Thyroid gland (tissue), 4 donors: ENCODE data around the gene FAM114A2.

Experiments used
- POLR2A ChIP-seq, 2 donors: fragments of 450-650 bp; IDR thresholded peaks; one replicate each; pipeline ENCODE4 v1.6.1; 2017; ENCODE audit warnings: antibody characterized with exemption in 2 of 2, mild to moderate bottlenecking in 2 of 2, moderate library complexity in 1 of 2
- TF ChIP-seq, protein P1 (sequence below), 6 experiments: fragments of 200-600 bp in 3 of 6; fragments of 450-650 bp in 3 of 6; sonication (generic) in 3 of 6; IDR thresholded peaks; one replicate each; pipeline ENCODE4 v1.5.1; 2016 to 2019; ENCODE audit warnings: antibody characterized with exemption in 6 of 6, mild to moderate bottlenecking in 2 of 6, inconsistent platforms in 1 of 6, moderate library complexity in 1 of 6

DNA sequence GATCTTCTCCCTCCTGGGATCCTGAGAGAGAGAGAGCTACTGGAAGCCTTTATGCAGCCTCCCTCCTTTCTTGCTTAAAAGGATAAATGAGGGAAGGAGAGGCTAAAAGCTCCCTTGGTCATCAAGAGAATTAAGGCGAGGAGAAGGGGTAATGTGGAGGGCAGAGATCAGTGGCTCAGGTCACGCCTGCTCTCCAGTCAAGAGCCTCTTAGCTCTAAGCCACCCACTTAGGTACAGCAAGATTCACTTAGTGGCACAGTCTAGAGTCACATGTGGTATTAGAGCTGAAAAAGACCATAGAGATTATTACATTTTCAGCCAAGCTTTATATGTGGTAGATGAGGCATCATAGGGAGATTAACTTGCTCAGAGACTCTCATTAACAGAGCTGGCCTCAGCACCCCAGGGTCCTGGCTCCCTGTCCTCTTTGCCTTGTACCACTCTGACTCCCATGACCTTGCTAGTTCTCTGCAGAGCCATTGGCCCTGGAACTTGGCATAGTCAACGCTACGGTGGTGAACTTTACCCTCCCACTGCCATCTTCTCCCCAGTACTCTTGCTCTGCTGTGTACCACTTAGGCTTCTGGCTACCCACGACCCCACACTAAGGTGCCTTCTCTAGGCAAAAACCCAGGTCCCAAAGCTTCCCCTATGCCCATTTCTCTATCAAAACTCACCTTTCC, 37.7 kb upstream of the FAM114A2 start:
- TF ChIP-seq, protein P1, sequence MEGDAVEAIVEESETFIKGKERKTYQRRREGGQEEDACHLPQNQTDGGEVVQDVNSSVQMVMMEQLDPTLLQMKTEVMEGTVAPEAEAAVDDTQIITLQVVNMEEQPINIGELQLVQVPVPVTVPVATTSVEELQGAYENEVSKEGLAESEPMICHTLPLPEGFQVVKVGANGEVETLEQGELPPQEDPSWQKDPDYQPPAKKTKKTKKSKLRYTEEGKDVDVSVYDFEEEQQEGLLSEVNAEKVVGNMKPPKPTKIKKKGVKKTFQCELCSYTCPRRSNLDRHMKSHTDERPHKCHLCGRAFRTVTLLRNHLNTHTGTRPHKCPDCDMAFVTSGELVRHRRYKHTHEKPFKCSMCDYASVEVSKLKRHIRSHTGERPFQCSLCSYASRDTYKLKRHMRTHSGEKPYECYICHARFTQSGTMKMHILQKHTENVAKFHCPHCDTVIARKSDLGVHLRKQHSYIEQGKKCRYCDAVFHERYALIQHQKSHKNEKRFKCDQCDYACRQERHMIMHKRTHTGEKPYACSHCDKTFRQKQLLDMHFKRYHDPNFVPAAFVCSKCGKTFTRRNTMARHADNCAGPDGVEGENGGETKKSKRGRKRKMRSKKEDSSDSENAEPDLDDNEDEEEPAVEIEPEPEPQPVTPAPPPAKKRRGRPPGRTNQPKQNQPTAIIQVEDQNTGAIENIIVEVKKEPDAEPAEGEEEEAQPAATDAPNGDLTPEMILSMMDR (IDR thresholded peaks at IDR 0.05), result no peak
- no peak for TF ChIP-seq POLR2A (IDR thresholded peaks at IDR 0.05)
